Measurements from ENCODE around the gene CEP19.
"Not testable (repeated sequence)": the region's sequence is repeated elsewhere in the genome, so short reads cannot be mapped to it uniquely, and the experiment has no call there.

Gene CEP19

GRCh38 chr3:196739671-196740480 is 27.8 kb upstream of the CEP19 start, which contains the start of gene PAK2:
PAK2 (plus strand) TSS chr3:196739857; CDS start chr3:196782647, 42,790 bp downstream.
- H3K36me3 ChIP-seq (ENCODE audit: insufficient read depth, low read depth, low read length), result no peaks in the 10 kb centered on the region
- H3K4me1 ChIP-seq (ENCODE audit: insufficient read depth, low read length), result peaks cover 7% of the 10 kb centered on the region; the same call in 1 of the 2 replicates
- H3K27me3 ChIP-seq (ENCODE audit: insufficient read depth, low read length), result no peaks in the 10 kb centered on the region
- peak within 1 kb of the TSS; percentile 98 for H3K4me3 ChIP-seq (ENCODE audit: low read length)
- no peaks in the 10 kb centered on the region for H3K9me3 ChIP-seq (ENCODE audit: insufficient read depth, low read depth, low read length)
- peak within 1 kb of the TSS; percentile 94 for H3K9ac ChIP-seq (ENCODE audit: low read depth, low read length)
- H3K27ac ChIP-seq (ENCODE audit: low read length), result peak within 1 kb of the TSS; percentile 79

DNA sequence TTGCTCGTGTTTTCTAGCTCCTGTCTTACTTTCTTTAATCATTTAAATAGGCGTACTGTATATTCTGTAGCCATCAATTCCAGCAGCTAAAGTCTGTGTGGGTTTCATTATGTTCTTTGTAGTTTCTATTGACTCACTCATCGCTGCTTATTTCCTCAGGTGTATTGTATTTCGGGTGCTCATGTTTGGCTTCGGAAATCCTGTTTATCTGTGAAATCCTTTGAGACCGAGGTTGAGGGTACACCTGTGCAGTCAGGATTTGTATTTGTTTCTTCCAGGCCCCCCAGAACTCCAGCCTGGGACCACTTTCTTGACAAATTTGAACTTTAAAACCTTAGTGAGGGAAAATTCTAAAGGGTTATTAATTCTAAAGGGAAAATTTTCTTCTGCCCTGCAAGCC is 25.6 kb upstream of the CEP19 start:
- Histone ChIP-seq H3K4me1 (ENCODE audit: insufficient read depth, low read length) (peaks cover 7% of the 10 kb centered on the region; the same call in 1 of the 2 replicates), H3K9me3 (ENCODE audit: insufficient read depth, low read depth, low read length) (no peaks in the 10 kb centered on the region)

DNA sequence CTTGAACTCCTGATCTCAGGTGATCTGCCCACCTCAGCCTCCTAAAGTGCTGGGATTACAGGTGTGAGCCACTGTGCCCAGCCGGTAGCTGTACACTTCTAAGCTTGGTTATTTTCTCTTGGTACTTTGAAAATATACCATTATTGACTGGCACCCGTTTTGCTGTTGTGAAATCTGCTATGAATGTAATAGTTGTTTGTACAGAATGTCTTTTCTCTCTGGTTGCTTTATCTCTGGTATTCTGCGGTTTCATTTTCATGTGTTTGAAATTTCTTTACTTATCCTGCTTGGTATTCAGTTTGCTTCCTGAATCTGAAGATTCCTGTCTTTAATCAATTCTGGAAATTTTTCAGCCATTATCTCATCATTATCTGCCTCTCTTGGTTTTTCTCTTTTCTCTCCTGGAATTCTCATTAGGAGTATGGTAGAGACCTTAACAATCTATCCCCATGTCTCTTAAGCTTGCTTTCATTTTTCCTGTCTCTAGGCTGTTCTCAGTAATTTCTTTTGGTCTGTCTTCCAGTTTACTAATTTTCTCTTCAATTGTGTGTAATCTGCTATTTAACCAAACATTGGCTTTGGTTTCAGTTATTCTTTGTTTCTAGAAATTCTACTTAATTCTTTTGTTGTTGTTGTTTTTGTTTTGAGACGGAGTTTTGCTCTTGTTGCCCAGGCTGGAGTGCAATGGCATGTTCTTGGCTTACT is 24.8 kb upstream of the CEP19 start:
- H3K9ac ChIP-seq (ENCODE audit: low read depth, low read length), result no peak overlapping the region

More for the DNA sequence above, 25.6 kb upstream of the CEP19 start:
- H3K36me3 ChIP-seq (ENCODE audit: insufficient read depth, low read depth, low read length), result peaks cover 4% of the 10 kb centered on the region; the same call in 1 of the 2 replicates
- H3K9ac ChIP-seq (ENCODE audit: low read depth, low read length), result no peak overlapping the region
- no peak overlapping the region for H3K4me3 ChIP-seq (ENCODE audit: low read length)
- no peak overlapping the region for H3K27ac ChIP-seq (ENCODE audit: low read length)
- H3K27me3 ChIP-seq (ENCODE audit: insufficient read depth, low read length), result no peaks in the 10 kb centered on the region

GRCh38 chr3:196735751-196736150 is 23.7 kb upstream of the CEP19 start:
- Histone ChIP-seq H3K4me1 (ENCODE audit: insufficient read depth, low read length) (no peaks in the 10 kb centered on the region), H3K27me3 (ENCODE audit: insufficient read depth, low read length) (no peaks in the 10 kb centered on the region), H3K9me3 (ENCODE audit: insufficient read depth, low read depth, low read length) (no peaks in the 10 kb centered on the region), H3K36me3 (ENCODE audit: insufficient read depth, low read depth, low read length) (peaks cover 4% of the 10 kb centered on the region; the same call in 1 of the 2 replicates), H3K9ac (ENCODE audit: low read depth, low read length) (no peak overlapping the region), H3K27ac (ENCODE audit: low read length) (no peak overlapping the region), H3K4me3 (ENCODE audit: low read length) (no peak overlapping the region)

More for the DNA sequence above, 24.8 kb upstream of the CEP19 start:
- Histone ChIP-seq H3K27me3 (ENCODE audit: insufficient read depth, low read length) (no peaks in the 10 kb centered on the region), H3K4me1 (ENCODE audit: insufficient read depth, low read length) (peaks cover 7% of the 10 kb centered on the region; the same call in 1 of the 2 replicates), H3K36me3 (ENCODE audit: insufficient read depth, low read depth, low read length) (peaks cover 4% of the 10 kb centered on the region; the same call in 1 of the 2 replicates), H3K4me3 (ENCODE audit: low read length) (no peak overlapping the region), H3K27ac (ENCODE audit: low read length) (no peak overlapping the region), H3K9me3 (ENCODE audit: insufficient read depth, low read depth, low read length) (no peaks in the 10 kb centered on the region)

GRCh38 chr3:196726788-196727675 is 15.0 kb upstream of the CEP19 start:
- no peak overlapping the region for H3K9ac ChIP-seq (ENCODE audit: low read depth, low read length)
- peaks cover 8% of the 10 kb centered on the region; the same call in 1 of the 2 replicates for H3K36me3 ChIP-seq (ENCODE audit: insufficient read depth, low read depth, low read length)
- H3K27me3 ChIP-seq (ENCODE audit: insufficient read depth, low read length), result no peaks in the 10 kb centered on the region
- no peaks in the 10 kb centered on the region for H3K9me3 ChIP-seq (ENCODE audit: insufficient read depth, low read depth, low read length)
- no peak overlapping the region for H3K27ac ChIP-seq (ENCODE audit: low read length)
- no peak overlapping the region for H3K4me3 ChIP-seq (ENCODE audit: low read length)
- H3K4me1 ChIP-seq (ENCODE audit: insufficient read depth, low read length), result no peaks in the 10 kb centered on the region

GRCh38 chr3:196721097-196721496 is 9.0 kb upstream of the CEP19 start:
- Histone ChIP-seq H3K4me1 (ENCODE audit: insufficient read depth, low read length) (no peaks in the 10 kb centered on the region), H3K27ac (ENCODE audit: low read length) (no peak overlapping the region), H3K4me3 (ENCODE audit: low read length) (no peak overlapping the region), H3K27me3 (ENCODE audit: insufficient read depth, low read length) (no peaks in the 10 kb centered on the region), H3K9ac (ENCODE audit: low read depth, low read length) (no peak overlapping the region), H3K9me3 (ENCODE audit: insufficient read depth, low read depth, low read length) (0 out of 2 replicates have a peak, but pooled peaks cover 4% of the 10 kb centered on the region), H3K36me3 (ENCODE audit: insufficient read depth, low read depth, low read length) (peaks cover 8% of the 10 kb centered on the region; the same call in 1 of the 2 replicates)

- H3K27me3 ChIP-seq (ENCODE audit: insufficient read depth, low read length); H3K9ac ChIP-seq (ENCODE audit: low read depth, low read length); H3K27ac ChIP-seq (ENCODE audit: low read length); H3K36me3 ChIP-seq (ENCODE audit: insufficient read depth, low read depth, low read length); H3K9me3 ChIP-seq (ENCODE audit: insufficient read depth, low read depth, low read length); H3K4me1 ChIP-seq (ENCODE audit: insufficient read depth, low read length); H3K4me3 ChIP-seq (ENCODE audit: low read length): not testable (repeated sequence)
These were observed 5.1 kb upstream of the CEP19 start for GRCh38 chr3:196717162-196717561.

DNA sequence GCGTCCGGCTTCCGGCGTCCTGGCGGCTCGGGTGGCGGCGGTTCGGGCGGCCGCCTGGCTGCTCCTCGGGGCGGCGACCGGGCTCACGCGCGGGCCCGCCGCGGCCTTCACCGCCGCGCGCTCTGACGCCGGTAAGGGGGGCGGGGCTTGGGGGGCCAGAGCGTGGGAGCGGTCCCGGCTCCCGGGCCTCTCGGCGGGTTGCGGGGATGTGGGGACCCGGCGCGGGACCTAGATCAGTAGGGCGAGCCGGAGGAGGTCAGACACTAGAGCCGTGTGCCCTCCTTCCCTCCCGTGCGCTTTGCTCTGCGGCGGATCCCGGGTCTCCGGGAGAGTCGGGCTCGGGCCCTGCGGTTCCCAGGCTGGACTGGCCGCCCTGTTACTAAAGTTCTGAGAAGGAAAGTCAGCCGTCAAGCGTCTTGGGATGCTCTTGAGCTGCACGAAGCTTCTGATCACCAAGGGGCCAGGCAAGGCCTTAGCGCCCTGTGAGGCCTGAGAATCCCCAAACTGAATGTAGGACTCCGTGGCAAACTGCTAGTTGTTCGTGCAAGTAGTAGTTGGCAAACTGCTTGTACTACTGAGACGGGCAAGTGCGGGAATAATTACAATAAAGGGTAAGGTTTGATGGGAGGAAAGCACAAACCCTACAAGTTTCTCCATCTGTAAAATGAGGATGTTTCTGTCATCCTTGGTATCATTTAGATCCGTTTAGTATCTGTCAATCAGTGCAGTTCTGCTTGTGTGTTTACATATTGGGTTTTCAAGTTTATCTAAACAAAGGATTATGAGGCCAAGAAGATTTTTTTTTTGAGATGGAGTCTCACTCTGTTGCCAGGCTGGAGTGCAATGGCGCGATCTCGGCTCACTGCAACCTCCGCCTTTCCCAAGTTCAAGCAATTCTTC is 714 bp upstream of the CEP19 start:
- Histone ChIP-seq H3K27ac (ENCODE audit: low read length) (no peak overlapping the region), H3K4me1 (ENCODE audit: insufficient read depth, low read length) (0 out of 2 replicates have a peak, but pooled peaks cover 3% of the 10 kb centered on the region), H3K4me3 (ENCODE audit: low read length) (peak overlapping the region; percentile 67), H3K9ac (ENCODE audit: low read depth, low read length) (peak overlapping the region; percentile 68; the same call in 1 of the 2 replicates), H3K9me3 (ENCODE audit: insufficient read depth, low read depth, low read length) (no peaks in the 10 kb centered on the region), H3K36me3 (ENCODE audit: insufficient read depth, low read depth, low read length) (no peaks in the 10 kb centered on the region), H3K27me3 (ENCODE audit: insufficient read depth, low read length) (peaks cover 19% of the 10 kb centered on the region)

DNA sequence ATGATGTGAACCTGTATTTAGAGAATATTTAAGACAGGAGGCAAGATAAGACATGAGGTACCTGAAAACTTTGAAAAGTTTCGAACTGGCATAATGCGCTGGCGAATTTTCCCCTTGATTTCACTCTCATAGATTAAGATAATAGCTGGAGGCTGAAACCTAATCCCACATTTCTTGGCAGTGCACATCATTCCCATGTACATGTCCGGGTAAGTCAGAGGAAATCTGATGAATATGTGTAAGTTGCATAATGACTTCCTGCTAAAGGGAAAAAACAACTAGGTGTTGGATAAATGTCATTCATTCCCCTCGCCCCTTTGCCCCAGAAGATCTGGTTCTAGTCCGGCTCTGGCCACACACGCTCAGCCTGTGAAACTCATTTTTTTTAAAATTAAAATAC is 3.6 kb downstream of the CEP19 start:
- peaks cover 19% of the 10 kb centered on the region for H3K27me3 ChIP-seq (ENCODE audit: insufficient read depth, low read length)
- no peak overlapping the region for H3K4me3 ChIP-seq (ENCODE audit: low read length)
- 0 out of 2 replicates have a peak, but pooled peaks cover 3% of the 10 kb centered on the region for H3K4me1 ChIP-seq (ENCODE audit: insufficient read depth, low read length)
- no peaks in the 10 kb centered on the region for H3K36me3 ChIP-seq (ENCODE audit: insufficient read depth, low read depth, low read length)
- H3K9ac ChIP-seq (ENCODE audit: low read depth, low read length), result no peak overlapping the region
- no peak overlapping the region for H3K27ac ChIP-seq (ENCODE audit: low read length)
- no peaks in the 10 kb centered on the region for H3K9me3 ChIP-seq (ENCODE audit: insufficient read depth, low read depth, low read length)

- Histone ChIP-seq H3K9me3 (ENCODE audit: insufficient read depth, low read depth, low read length) (no peaks in the 10 kb centered on the region), H3K36me3 (ENCODE audit: insufficient read depth, low read depth, low read length) (no peaks in the 10 kb centered on the region), H3K4me3 (ENCODE audit: low read length) (no peak overlapping the region), H3K4me1 (ENCODE audit: insufficient read depth, low read length) (no peaks in the 10 kb centered on the region), H3K27ac (ENCODE audit: low read length) (no peak overlapping the region), H3K27me3 (ENCODE audit: insufficient read depth, low read length) (peaks cover 13% of the 10 kb centered on the region), H3K9ac (ENCODE audit: low read depth, low read length) (no peak overlapping the region)
These were observed 4.5 kb downstream of the CEP19 start for GRCh38 chr3:196707566-196707965.
